Vagina (tissue), 2 donors: ENCODE data around the gene ATIC. TPM values are rescaled to one million over a fixed set of nuclear protein-coding genes. Genes with fewer than 3 reads are reported as not detected.

Experiments used
- DNase-seq, 2 donors: peaks; one replicate each; pipeline ENCODE4 v3.0.0-alpha.2; 2017; ENCODE audit errors: extremely low spot score in 2 of 2
- H3K27ac ChIP-seq: fragments of 200-600 bp; sonication (generic); one replicate; pipeline ENCODE4 v1.5.1; 2019
- H3K27me3 ChIP-seq: fragments of 200-600 bp; sonication (generic); one replicate; pipeline ENCODE4 v1.5.1; 2019
- H3K36me3 ChIP-seq, 2 donors: fragments of 200-600 bp; sonication (generic); one replicate each; pipeline ENCODE4 v1.5.1; 2017 to 2019
- H3K4me1 ChIP-seq: fragments of 200-600 bp; sonication (generic); one replicate; pipeline ENCODE4 v1.5.1; 2019
- H3K4me3 ChIP-seq, 2 donors: fragments of 200-600 bp; sonication (generic); 1 replicate in 1 of 2; 2 replicates in 1 of 2; pipeline ENCODE4 v1.5.1; 2016 to 2019
- H3K9me3 ChIP-seq: fragments of 200-600 bp; sonication (generic); one replicate; pipeline ENCODE4 v1.5.1; 2019
- POLR2A ChIP-seq, 2 donors: fragments of 450-650 bp; IDR thresholded peaks; one replicate each; pipeline ENCODE4 v1.6.1; 2017; ENCODE audit warnings: antibody characterized with exemption in 2 of 2, mild to moderate bottlenecking in 2 of 2, moderate library complexity in 2 of 2
- POLR2AphosphoS5 ChIP-seq, 2 donors: sonication (generic); formaldehyde crosslinking; IDR thresholded peaks; one replicate each; pipeline ENCODE4 v1.9.0; 2017; ENCODE audit warnings: antibody characterized with exemption in 2 of 2, mild to moderate bottlenecking in 2 of 2, low read depth in 1 of 2; ENCODE audit not compliant: insufficient read depth in 1 of 2
- intact Hi-C: fragments of 100-400 bp; cut with DNase I; formaldehyde crosslinking; loops from one replicate; pipeline ENCODE4 v1.15.1; 2023
- total RNA-seq: library from RNA; depleted of rRNA; stranded (reverse); fragments of >200 nt; gene quantifications from one replicate; pipeline ENCODE4 v1.2.3, GENCODE V29; 2016
- TF ChIP-seq, protein P1 (sequence below), 3 experiments: fragments of 450-650 bp in 2 of 3; fragments of 200-600 bp in 1 of 3; sonication (generic) in 1 of 3; IDR thresholded peaks; one replicate each; pipeline ENCODE4 v1.5.1; 2017 to 2019; ENCODE audit warnings: antibody characterized with exemption in 3 of 3, mild to moderate bottlenecking in 2 of 3, moderate library complexity in 2 of 3

ATIC gene
- total RNA-seq, 1 donor from 2014 or later, result 75.6 TPM

DNA sequence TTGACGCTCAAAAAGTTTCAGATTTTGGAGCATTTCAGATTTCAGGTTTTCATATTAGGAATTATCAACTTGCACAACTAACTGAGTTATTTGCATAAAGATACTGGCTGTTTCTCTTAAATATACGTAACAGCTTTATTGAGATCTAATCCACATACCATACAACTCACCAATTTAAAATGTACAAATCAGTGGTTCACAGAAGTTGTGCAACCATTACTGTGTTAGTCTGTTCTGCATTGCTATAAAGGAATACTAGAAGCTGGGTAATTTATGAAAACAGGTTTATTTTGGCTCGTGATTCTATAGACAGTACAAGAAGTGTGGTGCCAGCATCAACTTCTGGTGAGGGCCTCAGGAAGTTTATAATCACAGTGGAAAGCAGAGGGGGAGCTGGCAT, 8.2 kb downstream of the ATIC start:
- Histone ChIP-seq H3K27me3 (no peaks in the 10 kb centered on the region), H3K9me3 (no peaks in the 10 kb centered on the region), H3K27ac (no peak overlapping the region), H3K36me3 (peaks cover 0 to 23% of the 10 kb centered on the region in 2 donors), H3K4me3 (no peak overlapping the region), H3K4me1 (peaks cover 11% of the 10 kb centered on the region)
- no peak for DNase-seq
- intact Hi-C loops, result no loop called here
- no peak for TF ChIP-seq POLR2AphosphoS5 (IDR thresholded peaks at IDR 0.05; ENCODE audit: insufficient read depth in 1 of 2, low read depth in 1 of 2)
- TF ChIP-seq, protein P1, sequence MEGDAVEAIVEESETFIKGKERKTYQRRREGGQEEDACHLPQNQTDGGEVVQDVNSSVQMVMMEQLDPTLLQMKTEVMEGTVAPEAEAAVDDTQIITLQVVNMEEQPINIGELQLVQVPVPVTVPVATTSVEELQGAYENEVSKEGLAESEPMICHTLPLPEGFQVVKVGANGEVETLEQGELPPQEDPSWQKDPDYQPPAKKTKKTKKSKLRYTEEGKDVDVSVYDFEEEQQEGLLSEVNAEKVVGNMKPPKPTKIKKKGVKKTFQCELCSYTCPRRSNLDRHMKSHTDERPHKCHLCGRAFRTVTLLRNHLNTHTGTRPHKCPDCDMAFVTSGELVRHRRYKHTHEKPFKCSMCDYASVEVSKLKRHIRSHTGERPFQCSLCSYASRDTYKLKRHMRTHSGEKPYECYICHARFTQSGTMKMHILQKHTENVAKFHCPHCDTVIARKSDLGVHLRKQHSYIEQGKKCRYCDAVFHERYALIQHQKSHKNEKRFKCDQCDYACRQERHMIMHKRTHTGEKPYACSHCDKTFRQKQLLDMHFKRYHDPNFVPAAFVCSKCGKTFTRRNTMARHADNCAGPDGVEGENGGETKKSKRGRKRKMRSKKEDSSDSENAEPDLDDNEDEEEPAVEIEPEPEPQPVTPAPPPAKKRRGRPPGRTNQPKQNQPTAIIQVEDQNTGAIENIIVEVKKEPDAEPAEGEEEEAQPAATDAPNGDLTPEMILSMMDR (IDR thresholded peaks at IDR 0.05), result no peak
- TF ChIP-seq POLR2A (IDR thresholded peaks at IDR 0.05), result no peak

DNA sequence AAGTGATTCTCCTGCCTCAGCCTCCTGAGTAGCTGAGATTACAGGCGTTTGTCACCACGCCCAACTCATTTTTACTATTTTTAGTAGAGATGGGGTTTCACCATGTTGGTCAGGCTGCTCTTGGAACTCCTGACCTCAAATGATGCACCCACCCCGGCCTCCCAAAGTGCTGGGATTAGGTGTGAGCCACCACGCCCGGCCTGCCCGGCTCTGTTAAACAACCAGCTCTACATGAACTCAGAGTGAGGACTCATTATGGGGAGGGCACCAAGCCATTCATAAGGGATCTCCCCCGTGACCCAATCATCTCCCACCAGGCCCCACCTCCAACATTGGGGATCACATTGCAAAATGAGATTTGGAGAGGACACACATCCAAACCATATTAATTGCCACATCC, 8.8 kb downstream of the ATIC start:
- no peak for DNase-seq
- Histone ChIP-seq H3K9me3 (no peaks in the 10 kb centered on the region), H3K27ac (no peak overlapping the region), H3K4me1 (peaks cover 11% of the 10 kb centered on the region), H3K27me3 (no peaks in the 10 kb centered on the region), H3K36me3 (peaks cover 0 to 27% of the 10 kb centered on the region in 2 donors), H3K4me3 (no peak overlapping the region)
- no peak for TF ChIP-seq POLR2AphosphoS5 (IDR thresholded peaks at IDR 0.05; ENCODE audit: insufficient read depth in 1 of 2, low read depth in 1 of 2)
- TF ChIP-seq, protein P1 (IDR thresholded peaks at IDR 0.05), result no peak
- TF ChIP-seq POLR2A (IDR thresholded peaks at IDR 0.05), result no peak
- intact Hi-C loops, result no loop called here

DNA sequence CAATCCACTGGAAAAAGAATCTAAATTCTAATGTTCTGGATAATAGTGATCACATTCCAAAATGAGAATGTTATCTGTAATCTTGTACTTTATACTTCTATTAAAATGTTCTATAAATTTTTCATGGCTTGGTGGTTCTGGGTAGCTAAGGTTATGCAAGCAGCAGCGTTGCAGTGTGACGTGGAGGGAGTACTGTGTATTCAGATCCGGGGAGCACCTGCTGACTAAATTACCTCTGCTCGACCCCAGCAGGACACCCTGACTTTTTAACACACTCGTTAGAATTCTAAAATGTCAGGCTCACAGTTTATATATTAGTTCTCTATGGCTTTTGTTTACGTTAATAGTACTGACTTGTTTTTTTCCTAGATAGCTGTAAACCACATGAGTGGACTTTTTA, 13.0 kb downstream of the ATIC start:
- Histone ChIP-seq H3K27me3 (no peaks in the 10 kb centered on the region), H3K27ac (no peak overlapping the region), H3K9me3 (no peaks in the 10 kb centered on the region), H3K36me3 (peaks cover 0 to 38% of the 10 kb centered on the region in 2 donors), H3K4me1 (peaks cover 17% of the 10 kb centered on the region), H3K4me3 (no peak overlapping the region)
- TF ChIP-seq POLR2AphosphoS5 (IDR thresholded peaks at IDR 0.05; ENCODE audit: insufficient read depth in 1 of 2, low read depth in 1 of 2), result no peak
- TF ChIP-seq, protein P1 (IDR thresholded peaks at IDR 0.05), result no peak
- TF ChIP-seq POLR2A (IDR thresholded peaks at IDR 0.05), result no peak
- DNase-seq, result no peak
- intact Hi-C loops, result no loop called here

DNA sequence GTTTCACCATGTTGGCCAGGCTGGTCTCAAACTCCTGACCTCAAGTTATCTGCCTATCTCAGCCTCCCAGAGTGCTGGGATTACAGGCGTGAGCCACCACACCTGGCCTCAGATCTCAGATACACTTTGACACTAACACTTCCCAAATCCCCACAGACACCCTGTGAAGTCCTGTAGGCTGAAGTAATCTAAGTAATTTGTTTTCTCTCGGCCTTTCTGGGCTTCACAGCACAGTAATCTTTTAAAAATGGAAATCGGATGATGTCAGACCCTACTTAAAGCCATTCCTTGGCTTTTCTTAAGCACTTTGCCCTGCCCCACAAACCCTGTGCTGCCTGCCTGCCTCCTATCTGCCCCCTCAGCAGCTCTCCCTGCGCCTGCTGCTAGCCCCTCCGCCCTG, 16.2 kb downstream of the ATIC start:
- H3K36me3 ChIP-seq, result peaks cover 0 to 38% of the 10 kb centered on the region in 2 donors
- TF ChIP-seq, protein P1 (IDR thresholded peaks at IDR 0.05), result no peak
- TF ChIP-seq POLR2AphosphoS5 (IDR thresholded peaks at IDR 0.05; ENCODE audit: insufficient read depth in 1 of 2, low read depth in 1 of 2) (no peak), POLR2A (IDR thresholded peaks at IDR 0.05) (no peak)

DNA sequence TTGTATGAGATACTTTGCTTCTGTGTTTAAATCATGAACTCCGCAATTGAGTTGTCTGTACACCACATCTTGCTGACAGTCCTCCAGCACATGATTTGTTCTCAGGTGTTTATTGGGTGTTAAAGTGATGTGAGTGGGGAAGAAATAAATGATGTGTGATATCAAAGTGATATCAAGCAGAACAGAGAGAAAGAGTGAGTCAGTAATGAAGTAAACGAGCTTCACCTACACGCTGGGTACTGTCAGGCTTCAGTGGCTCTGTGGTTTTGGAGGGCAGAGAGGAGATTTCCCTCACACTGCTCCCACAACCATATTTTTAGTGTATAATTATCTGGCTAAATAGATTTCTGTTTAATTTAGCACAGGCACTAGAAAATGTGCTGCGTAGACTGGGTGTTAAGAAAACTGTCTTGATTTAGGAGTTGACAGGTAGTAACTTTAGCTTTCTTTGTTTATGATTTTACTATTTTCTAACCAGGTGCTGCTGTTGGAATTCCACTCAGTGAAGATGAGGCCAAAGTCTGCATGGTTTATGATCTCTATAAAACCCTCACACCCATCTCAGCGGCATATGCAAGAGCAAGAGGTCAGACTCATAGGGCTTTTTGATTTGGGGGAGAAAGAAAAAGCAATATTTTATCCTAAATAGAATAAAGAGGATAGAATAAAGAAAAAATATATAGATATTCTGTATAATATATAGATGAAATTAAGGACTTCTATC, 21.2 kb downstream of the ATIC start:
- peaks cover 6% of the 10 kb centered on the region for H3K4me1 ChIP-seq
- intact Hi-C loops, result no loop called here
- H3K36me3 ChIP-seq, result peaks cover 0 to 33% of the 10 kb centered on the region in 2 donors
- no peak overlapping the region for H3K4me3 ChIP-seq
- no peaks in the 10 kb centered on the region for H3K9me3 ChIP-seq
- H3K27ac ChIP-seq, result no peak overlapping the region
- H3K27me3 ChIP-seq, result no peaks in the 10 kb centered on the region
- TF ChIP-seq POLR2AphosphoS5 (IDR thresholded peaks at IDR 0.05; ENCODE audit: insufficient read depth in 1 of 2, low read depth in 1 of 2) (no peak), POLR2A (IDR thresholded peaks at IDR 0.05) (no peak)
- TF ChIP-seq, protein P1 (IDR thresholded peaks at IDR 0.05), result no peak
- no peak for DNase-seq

More for the DNA sequence above, 16.2 kb downstream of the ATIC start:
- no peaks in the 10 kb centered on the region for H3K9me3 ChIP-seq
- H3K4me3 ChIP-seq, result no peak overlapping the region
- H3K27me3 ChIP-seq, result no peaks in the 10 kb centered on the region
- no peak overlapping the region for H3K27ac ChIP-seq
- DNase-seq, result no peak
- intact Hi-C loops, result no loop called here
- peaks cover 17% of the 10 kb centered on the region for H3K4me1 ChIP-seq
